ENCODE results near the gene RBP3.

GRCh38 chr10:47364911-47365310 is 16.7 kb downstream of the RBP3 start:
- TF ChIP-seq CTCF (IDR thresholded peaks at IDR 0.05; ENCODE audit: low read depth, low read length, poor library complexity, severe bottlenecking) (no peak), EZH2phosphoT487 (IDR thresholded peaks at IDR 0.05; ENCODE audit: borderline replicate concordance, low read length) (no peak)

Data from DOHH2 (cell line).